Cardiac fibroblast (primary cell): ENCODE data around the gene P2RY10.

Experiments
- DNase-seq, 2 donors: peaks; one replicate each; pipeline versions ENCODE4 v3.0.0 to v3.0.0-alpha.2; 2010; ENCODE audit warnings: low read depth in 2 of 2
- H3K4me3 ChIP-seq, 2 donors: replicated peaks in 1 of 2; 1 replicate in 1 of 2; 2 replicates in 1 of 2; pipeline ENCODE4 v1.5.1; 2011; ENCODE audit warnings: low read depth in 2 of 2, low read length in 2 of 2, mild to moderate bottlenecking in 2 of 2, moderate library complexity in 1 of 2
- CTCF ChIP-seq: IDR thresholded peaks from one replicate; pipeline ENCODE4 v1.5.1; 2011; ENCODE audit warnings: low read depth, mild to moderate bottlenecking, low read length, inconsistent platforms

The P2RY10 gene

GRCh38 chrX:78945186-78945912 is at the start of gene P2RY10:
TSS of gene P2RY10 (plus strand) at chrX:78945391. CDS start at chrX:78960521, 15,130 bp downstream.
- no peak for TF ChIP-seq CTCF
- no peak for DNase-seq
- H3K4me3 ChIP-seq: no peak within 1 kb of the TSS

- DNase-seq: no peak
- no peak overlapping the region for H3K4me3 ChIP-seq
- no peak for TF ChIP-seq CTCF
These were observed 22.4 kb upstream of the P2RY10 start for GRCh38 chrX:78922754-78923153.

GRCh38 chrX:78923198-78924015 is 21.8 kb upstream of the P2RY10 start:
- DNase-seq: no peak
- H3K4me3 ChIP-seq: no peak overlapping the region
- TF ChIP-seq CTCF: no peak

GRCh38 chrX:78931814-78932213 is 13.4 kb upstream of the P2RY10 start:
- DNase-seq: no peak
- TF ChIP-seq CTCF: no peak
- H3K4me3 ChIP-seq: no peak overlapping the region

- no peak overlapping the region for H3K4me3 ChIP-seq
- DNase-seq: no peak
- no peak for TF ChIP-seq CTCF
These were observed 10.3 kb upstream of the P2RY10 start for GRCh38 chrX:78934866-78935265.

- no peak overlapping the region for H3K4me3 ChIP-seq
- no peak for DNase-seq
These were observed 840 bp upstream of the P2RY10 start for GRCh38 chrX:78944351-78944750.

More at GRCh38 chrX:78944351-78944750, 840 bp upstream of the P2RY10 start:
- no peak for TF ChIP-seq CTCF
